Measurements from ENCODE around the gene SMTN. TPM values are rescaled to one million over a fixed set of nuclear protein-coding genes. Genes with fewer than 3 reads are reported as not detected.

Gene SMTN
- total and polyA plus RNA-seq, 9 of the 15 experiments (the other 6 are each of a cell fraction or from before 2014, with no cell fraction given): 2.5 to 41.1 (median 16.1) TPM

GRCh38 chr22:31151872-31152271 lies 70.8 kb downstream of the SMTN start:
- intact Hi-C loops (cut with micrococcal nuclease) (loop anchor here (5.0 kb wide), 1 partner anchor 390 kb away; no protein-coding TSS in a partner anchor), in situ Hi-C loops (cut with MboI) (loop anchor here (10.0 kb wide), 1 partner anchor 197 kb away; no protein-coding TSS in a partner anchor)
- Histone ChIP-seq H3K9me1 (ENCODE audit: control insufficient read depth, insufficient read depth, low read length) (no peaks in the 10 kb centered on the region), H3K4me3 (no peak overlapping the region), H3K27ac (ENCODE audit: extremely low read depth, low read depth, low read length) (no peak overlapping the region), H3K27me3 (ENCODE audit: control insufficient read depth in 2 of 2, insufficient read depth in 2 of 2, low read length in 2 of 2) (no peaks in the 10 kb centered on the region), H3K9me3 (replicated peaks; ENCODE audit: control insufficient read depth, insufficient read depth, low read depth, low read length) (no peaks in the 10 kb centered on the region), H3K36me3 (ENCODE audit: control insufficient read depth, insufficient read depth, low read length) (no peaks in the 10 kb centered on the region), H4K20me1 (replicated peaks; ENCODE audit: control insufficient read depth, insufficient read depth, low read length) (no peaks in the 10 kb centered on the region), H3K4me1 (replicated peaks in 1 of 2; ENCODE audit: control insufficient read depth in 2 of 2, insufficient read depth in 2 of 2, low read length in 2 of 2) (no peaks in the 10 kb centered on the region), H3K9ac (ENCODE audit: insufficient read depth in 1 of 2, low read depth in 2 of 2, low read length in 2 of 2) (no peak overlapping the region), H3K79me2 (ENCODE audit: control insufficient read depth, insufficient read depth, low read length) (no peaks in the 10 kb centered on the region), H3K4me2 (ENCODE audit: insufficient read depth, low read length) (no peak overlapping the region), H2AFZ (ENCODE audit: low read depth, low read length) (no peak overlapping the region)
- CTCF ChIA-PET (ENCODE audit: low intra/inter-chr PET ratio): no interaction called here
- DNase-seq (ENCODE audit: extremely low read depth in 1 of 4, low spot score in 3 of 4): no peak
- BruUV-seq (replicated peaks): no TSS peak
- FAIRE-seq: no peak
- ATAC-seq: no peak
- POLR2A ChIA-PET: no interaction called here
- WGBS (ENCODE audit: insufficient coverage, low coverage, missing lambda C conversion rate): 6% methylated on average over 2 of the region's 2 CpGs
- TF ChIP-seq ATF7 (IDR thresholded peaks at IDR 0.05) (no peak), ZNF316 (IDR thresholded peaks at IDR 0.05) (no peak), THAP7 (CRISPR knock-in tag; IDR thresholded peaks at IDR 0.05) (no peak), MLX (CRISPR knock-in tag; conservative IDR thresholded peaks at IDR 0.05) (no peak), TCF7L2 (IDR thresholded peaks at IDR 0.05; ENCODE audit: low read depth, low read length) (no peak), CTCF (IDR thresholded peaks at IDR 0.05 in 2 of 3, conservative IDR thresholded peaks at IDR 0.05 in 1 of 3; ENCODE audit: insufficient read depth in 2 of 3, low read depth in 1 of 3, low read length in 3 of 3) (no peak), PBX2 (CRISPR knock-in tag; IDR thresholded peaks at IDR 0.05; ENCODE audit: low read depth) (no peak), PBX2 (tag; conservative IDR thresholded peaks at IDR 0.05; ENCODE audit: low read depth) (no peak), BDP1 (IDR thresholded peaks at IDR 0.05; ENCODE audit: insufficient read depth, insufficient read length) (no peak), SREBF2 (CRISPR knock-in tag; IDR thresholded peaks at IDR 0.05) (no peak), ZNF217 (CRISPR knock-in tag; IDR thresholded peaks at IDR 0.05) (no peak), NR4A1 (CRISPR knock-in tag; IDR thresholded peaks at IDR 0.05) (no peak), NR4A1 (tag; IDR thresholded peaks at IDR 0.05) (no peak), MYC (IDR thresholded peaks at IDR 0.05; ENCODE audit: low read depth, low read length) (no peak), MYC (CRISPR knock-in tag; IDR thresholded peaks at IDR 0.05; ENCODE audit: borderline replicate concordance, low read depth) (no peak), GABPA (tag; conservative IDR thresholded peaks at IDR 0.05; ENCODE audit: low read depth) (no peak), RBM39 (optimal IDR thresholded peaks at IDR 0.05; ENCODE audit: low read depth, low read length) (no peak)

Measured in K562 (cell line).